Colonic mucosa (tissue), 4 donors: ENCODE data around the gene CSNK1A1. TPM values are rescaled to one million over a fixed set of nuclear protein-coding genes. Genes with fewer than 3 reads are reported as not detected.

ENCODE experiments used
- DNase-seq: peaks from one replicate; pipeline ENCODE4 v3.0.0-alpha.2; 2020
- H3K27ac ChIP-seq: fragments of 200-600 bp; one replicate; pipeline ENCODE4 v1.8.0; 2021
- H3K27me3 ChIP-seq: fragments of 200-600 bp; one replicate; pipeline ENCODE4 v1.8.0; 2021
- H3K36me3 ChIP-seq: fragments of 200-600 bp; one replicate; pipeline ENCODE4 v1.8.0; 2021
- H3K4me1 ChIP-seq: fragments of 200-600 bp; one replicate; pipeline ENCODE4 v1.8.0; 2021; ENCODE audit warnings: mild to moderate bottlenecking
- H3K4me3 ChIP-seq: fragments of 200-600 bp; one replicate; pipeline ENCODE4 v1.8.0; 2021
- H3K9ac ChIP-seq, 2 donors: one replicate each; pipeline ENCODE4 v1.7.0; 2013; ENCODE audit warnings: control low read depth in 2 of 2, low read depth in 2 of 2, low read length in 2 of 2
- H3K9me3 ChIP-seq: fragments of 200-600 bp; one replicate; pipeline ENCODE4 v1.8.0; 2021
- CTCF ChIP-seq: fragments of 200-600 bp; IDR thresholded peaks from one replicate; pipeline ENCODE4 v1.8.0; 2022; ENCODE audit warnings: antibody characterized with exemption, mild to moderate bottlenecking
- intact Hi-C: fragments of 100-400 bp; cut with DNase I; formaldehyde crosslinking; loops from one replicate; pipeline ENCODE4 v1.14.1; 2022
- total RNA-seq, 2 donors: library from RNA; stranded (reverse); fragmentation: NEBNext Ultra II Directional in 1 of 2; extraction: Animal tissue kit (Norgen Biotek cat#: 25700) in 1 of 2; gene quantifications; one replicate each; pipeline ENCODE4 v1.2.1, GENCODE V29; 2021
- donor health status: healthy.
- donor health status: DM: no; HTN: no; CAD: no.
- donor health status: DM: no; HTN: no; CAD: no.

Gene CSNK1A1
- total RNA-seq, 2 donors from 2014 or later: 248 to 257 TPM

GRCh38 chr5:149585910-149586309 lies 34.7 kb upstream of the CSNK1A1 start:
- Histone ChIP-seq H3K4me1 (no peaks in the 10 kb centered on the region), H3K9ac (no peak overlapping the region), H3K27me3 (no peaks in the 10 kb centered on the region), H3K4me3 (no peak overlapping the region), H3K36me3 (no peaks in the 10 kb centered on the region), H3K27ac (no peak overlapping the region), H3K9me3 (no peaks in the 10 kb centered on the region)
- DNase-seq: no peak
- no peak for TF ChIP-seq CTCF
- intact Hi-C loops: no loop called here

- Histone ChIP-seq H3K4me3 (no peak overlapping the region), H3K9ac (peak overlapping the region in 1 of 2 donors; percentile 26), H3K36me3 (no peaks in the 10 kb centered on the region), H3K27ac (peak overlapping the region; percentile 75), H3K9me3 (no peaks in the 10 kb centered on the region), H3K4me1 (no peaks in the 10 kb centered on the region), H3K27me3 (no peaks in the 10 kb centered on the region)
- DNase-seq: no peak
- intact Hi-C loops: no loop called here
- TF ChIP-seq CTCF: no peak
Measured at GRCh38 chr5:149584121-149584520, 32.9 kb upstream of the CSNK1A1 start.

- peak overlapping the region; percentile 75 for H3K27ac ChIP-seq
- peak; percentile 66 for DNase-seq
- no peak for TF ChIP-seq CTCF
- no peaks in the 10 kb centered on the region for H3K27me3 ChIP-seq
- no peak overlapping the region for H3K9ac ChIP-seq
- H3K4me1 ChIP-seq: no peaks in the 10 kb centered on the region
- H3K4me3 ChIP-seq: no peak overlapping the region
- no peaks in the 10 kb centered on the region for H3K9me3 ChIP-seq
- H3K36me3 ChIP-seq: no peaks in the 10 kb centered on the region
- intact Hi-C loops: no loop called here
Measured at GRCh38 chr5:149583394-149583793, 32.2 kb upstream of the CSNK1A1 start.

GRCh38 chr5:149581931-149582768 lies 30.9 kb upstream of the CSNK1A1 start:
- intact Hi-C loops: no loop called here
- H3K4me3 ChIP-seq: peak overlapping the region; percentile 32
- peak overlapping the region; percentile 89 to 94 for H3K9ac ChIP-seq
- H3K27ac ChIP-seq: peak overlapping the region; percentile 75
- TF ChIP-seq CTCF: no peak
- no peaks in the 10 kb centered on the region for H3K9me3 ChIP-seq
- DNase-seq: peak; percentile 68
- no peaks in the 10 kb centered on the region for H3K36me3 ChIP-seq
- no peaks in the 10 kb centered on the region for H3K27me3 ChIP-seq
- H3K4me1 ChIP-seq: no peaks in the 10 kb centered on the region

GRCh38 chr5:149581192-149581861 lies 30.1 kb upstream of the CSNK1A1 start, which contains the start of gene ARHGEF37:
Gene ARHGEF37, plus strand, starts transcription at chr5:149581498. Its CDS starts 16,272 bp downstream, at chr5:149597770.
- H3K36me3 ChIP-seq: no peaks in the 10 kb centered on the region
- peak within 1 kb of the TSS; percentile 75 for H3K27ac ChIP-seq
- TF ChIP-seq CTCF: no peak
- H3K4me1 ChIP-seq: no peaks in the 10 kb centered on the region
- intact Hi-C loops: no loop called here
- H3K4me3 ChIP-seq: peak within 1 kb of the TSS; percentile 32
- peak within 1 kb of the TSS; percentile 89 to 94 for H3K9ac ChIP-seq
- DNase-seq: peak; percentile 93
- H3K9me3 ChIP-seq: no peaks in the 10 kb centered on the region
- H3K27me3 ChIP-seq: no peaks in the 10 kb centered on the region
